ENCODE results near the gene GRIK1. TPM values are rescaled to one million over a fixed set of nuclear protein-coding genes. Genes with fewer than 3 reads are reported as not detected.

Gene GRIK1
- total RNA-seq, 2 donors from 2014 or later = not detected

- DNase-seq = no peak
- no peaks in the 10 kb centered on the region for H3K4me1 ChIP-seq (ENCODE audit: control insufficient read depth, insufficient read depth, low read length)
- Mint-ChIP-seq H3K27me3 (ENCODE audit: insufficient read depth) (no peaks in the 10 kb centered on the region), H3K4me3 (no peak overlapping the region), H3K36me3 (ENCODE audit: low read depth) (no peaks in the 10 kb centered on the region), H3K27ac (no peak overlapping the region), H3K9me3 (no peaks in the 10 kb centered on the region), H3K4me1 (peaks cover 3% of the 10 kb centered on the region)
- H3K27ac ChIP-seq (ENCODE audit: low read depth, low read length) = no peak overlapping the region
- no peaks in the 10 kb centered on the region for H3K9me3 ChIP-seq (ENCODE audit: control insufficient read depth, low read length)
- H3K36me3 ChIP-seq (ENCODE audit: control insufficient read depth, insufficient read depth, low read length) = no peaks in the 10 kb centered on the region
- no peak overlapping the region for H3K9ac ChIP-seq (ENCODE audit: extremely low read depth, low read length, poor library complexity, severe bottlenecking)
- no peaks in the 10 kb centered on the region for H3K27me3 ChIP-seq (ENCODE audit: control insufficient read depth, insufficient read depth, low read length, poor library complexity, severe bottlenecking)
- no peak for TF ChIP-seq CTCF (conservative IDR thresholded peaks at IDR 0.05)
- H3K4me3 ChIP-seq (ENCODE audit: low read length) = no peak overlapping the region
- WGBS, 2 experiments (ENCODE audit: insufficient coverage in 1 of 2, insufficient read length in 1 of 2) = 72 to 85% methylated on average over 3 to 5 of the region's 5 CpGs
These were observed 292.4 kb downstream of the GRIK1 start for GRCh38 chr21:29647353-29647781.

- Histone ChIP-seq H3K9me3 (ENCODE audit: control insufficient read depth, low read length) (no peaks in the 10 kb centered on the region), H3K4me3 (ENCODE audit: low read length) (no peak overlapping the region), H3K36me3 (ENCODE audit: control insufficient read depth, insufficient read depth, low read length) (no peaks in the 10 kb centered on the region), H3K27ac (ENCODE audit: low read depth, low read length) (no peak overlapping the region), H3K27me3 (ENCODE audit: control insufficient read depth, insufficient read depth, low read length, poor library complexity, severe bottlenecking) (no peaks in the 10 kb centered on the region), H3K9ac (ENCODE audit: extremely low read depth, low read length, poor library complexity, severe bottlenecking) (no peak overlapping the region), H3K4me1 (ENCODE audit: control insufficient read depth, insufficient read depth, low read length) (no peaks in the 10 kb centered on the region)
- H3K4me1 Mint-ChIP-seq = peaks cover 3% of the 10 kb centered on the region
- no peak overlapping the region for H3K4me3 Mint-ChIP-seq
- no peaks in the 10 kb centered on the region for H3K27me3 Mint-ChIP-seq (ENCODE audit: insufficient read depth)
- TF ChIP-seq CTCF (conservative IDR thresholded peaks at IDR 0.05) = no peak
- WGBS, 2 experiments (ENCODE audit: insufficient coverage in 1 of 2, insufficient read length in 1 of 2) = 96 to 100% methylated on average over 2 to 3 of the region's 3 CpGs
- no peaks in the 10 kb centered on the region for H3K36me3 Mint-ChIP-seq (ENCODE audit: low read depth)
- no peak overlapping the region for H3K27ac Mint-ChIP-seq
- H3K9me3 Mint-ChIP-seq = no peaks in the 10 kb centered on the region
- DNase-seq = no peak
These were observed 293.9 kb downstream of the GRIK1 start for GRCh38 chr21:29645666-29646553.

GRCh38 chr21:29643289-29643688, 296.5 kb downstream of the GRIK1 start:
- Mint-ChIP-seq H3K9me3 (no peaks in the 10 kb centered on the region), H3K27ac (no peak overlapping the region), H3K36me3 (ENCODE audit: low read depth) (no peaks in the 10 kb centered on the region), H3K4me3 (no peak overlapping the region), H3K27me3 (ENCODE audit: insufficient read depth) (no peaks in the 10 kb centered on the region), H3K4me1 (peaks cover 6% of the 10 kb centered on the region)
- H3K9ac ChIP-seq (ENCODE audit: extremely low read depth, low read length, poor library complexity, severe bottlenecking) = no peak overlapping the region
- DNase-seq = no peak
- H3K4me3 ChIP-seq (ENCODE audit: low read length) = no peak overlapping the region
- no peak for TF ChIP-seq CTCF (conservative IDR thresholded peaks at IDR 0.05)
- H3K9me3 ChIP-seq (ENCODE audit: control insufficient read depth, low read length) = no peaks in the 10 kb centered on the region
- no peak overlapping the region for H3K27ac ChIP-seq (ENCODE audit: low read depth, low read length)
- H3K36me3 ChIP-seq (ENCODE audit: control insufficient read depth, insufficient read depth, low read length) = no peaks in the 10 kb centered on the region
- no peaks in the 10 kb centered on the region for H3K4me1 ChIP-seq (ENCODE audit: control insufficient read depth, insufficient read depth, low read length)
- no peaks in the 10 kb centered on the region for H3K27me3 ChIP-seq (ENCODE audit: control insufficient read depth, insufficient read depth, low read length, poor library complexity, severe bottlenecking)
- 98 to 100% methylated on average over 2 to 3 of the region's 3 CpGs for WGBS, 2 experiments (ENCODE audit: insufficient coverage in 1 of 2, insufficient read length in 1 of 2)
